Pulmonary artery endothelial cell (primary cell): ENCODE results near the gene RCSD1. TPM values are rescaled to one million over a fixed set of nuclear protein-coding genes. Genes with fewer than 3 reads are reported as not detected.
"Not testable (repeated sequence)": the region's sequence is repeated elsewhere in the genome, so short reads cannot be mapped to it uniquely, and the experiment has no call there.

ENCODE experiments used
- DNase-seq: peaks from one replicate; pipeline ENCODE4 v3.0.0-alpha.2; 2011; ENCODE audit warnings: low read depth, low spot score
- total RNA-seq: library from RNA; depleted of rRNA; stranded (reverse); fragments of >200 nt; gene quantifications from 2 replicates; pipeline ENCODE4 v1.2.3, GENCODE V29; 2014

Gene RCSD1
- total RNA-seq, 1 donor from 2014 or later: 0.07 TPM

DNA sequence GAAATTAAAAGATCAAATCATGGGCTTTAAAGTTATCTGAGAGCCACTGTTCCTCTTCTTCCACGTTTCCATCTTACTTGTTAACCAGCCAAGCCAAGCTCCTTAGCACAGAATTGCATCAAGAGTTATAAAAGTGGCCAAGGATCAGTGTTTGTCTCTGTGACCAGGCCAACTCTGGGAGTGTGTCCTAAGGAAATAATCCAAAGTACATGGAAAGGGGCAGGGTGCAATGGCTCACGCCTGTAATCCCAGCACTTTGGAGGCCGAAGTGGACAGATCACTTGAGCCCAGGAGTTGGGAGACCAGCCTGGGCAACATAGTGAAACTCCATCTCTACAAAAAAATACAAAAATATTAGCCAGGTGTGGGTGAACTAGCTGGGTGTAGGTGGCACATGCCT, 81.8 kb downstream of the RCSD1 start:
- DNase-seq: no peak

- DNase-seq: no peak
Observed at GRCh38 chr1:167713330-167714081, 83.5 kb downstream of the RCSD1 start.

GRCh38 chr1:167714098-167714438, 84.0 kb downstream of the RCSD1 start:
- no peak for DNase-seq

GRCh38 chr1:167714439-167715156, 84.6 kb downstream of the RCSD1 start:
- DNase-seq: peak; percentile 45

- DNase-seq: peak; percentile 74
Observed at GRCh38 chr1:167715157-167715999, 85.3 kb downstream of the RCSD1 start.

GRCh38 chr1:167716000-167716271, 85.9 kb downstream of the RCSD1 start:
- no peak for DNase-seq

DNA sequence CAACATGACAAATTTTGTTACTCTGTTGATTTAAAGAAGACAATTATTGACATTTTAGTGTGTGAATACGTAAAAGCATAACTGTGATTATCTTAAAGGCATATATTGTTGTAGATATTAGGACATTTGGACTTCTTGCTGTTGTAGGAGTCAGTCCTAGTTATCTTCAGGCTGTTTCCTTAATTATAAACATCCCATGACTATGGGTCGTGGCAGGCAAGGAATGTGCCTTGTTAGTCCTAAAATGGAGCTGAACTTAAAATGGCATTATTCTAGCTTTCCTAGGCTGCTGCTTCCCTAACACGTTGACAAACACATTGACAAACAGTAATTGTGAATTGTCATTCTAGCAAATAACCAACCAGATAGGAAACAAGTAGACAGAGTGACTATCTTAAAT, 87.3 kb downstream of the RCSD1 start:
- no peak for DNase-seq

DNA sequence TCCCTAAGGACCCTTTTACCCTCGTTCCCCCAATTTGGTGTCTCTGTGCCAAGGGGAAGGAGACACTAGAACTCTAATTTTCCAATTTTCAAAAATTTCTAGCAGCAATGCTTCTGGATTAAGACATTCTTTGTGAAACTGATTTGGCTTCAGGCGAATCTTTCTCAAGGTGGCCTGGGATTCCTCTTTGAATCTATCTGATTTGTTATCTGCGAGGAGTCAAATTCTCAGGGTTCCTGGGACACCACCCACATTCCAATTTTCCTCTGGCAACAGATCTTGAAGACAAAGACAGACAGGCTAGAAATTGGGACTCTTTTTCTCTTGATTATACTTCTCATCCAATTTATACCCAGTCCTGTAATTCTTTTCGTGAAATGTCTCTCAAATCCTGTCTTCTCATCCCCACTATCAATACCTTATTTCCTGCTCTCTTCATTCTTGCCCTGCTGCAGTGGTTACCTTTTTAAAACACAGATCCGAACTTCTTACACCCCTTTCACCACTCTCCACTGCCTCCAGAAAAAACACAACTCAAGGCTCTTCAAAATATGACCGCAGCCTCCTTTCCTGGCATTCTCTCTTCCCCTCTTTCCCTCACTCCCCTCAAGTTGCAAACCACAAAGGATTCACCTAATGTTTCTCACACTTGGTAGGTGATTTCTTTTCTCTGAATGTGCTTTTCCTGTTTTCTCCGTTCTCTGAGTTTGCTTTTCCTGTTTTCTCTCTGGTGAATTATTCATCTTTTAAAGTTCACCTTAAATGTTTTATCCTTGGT, 89.1 kb downstream of the RCSD1 start:
- DNase-seq: no peak

DNA sequence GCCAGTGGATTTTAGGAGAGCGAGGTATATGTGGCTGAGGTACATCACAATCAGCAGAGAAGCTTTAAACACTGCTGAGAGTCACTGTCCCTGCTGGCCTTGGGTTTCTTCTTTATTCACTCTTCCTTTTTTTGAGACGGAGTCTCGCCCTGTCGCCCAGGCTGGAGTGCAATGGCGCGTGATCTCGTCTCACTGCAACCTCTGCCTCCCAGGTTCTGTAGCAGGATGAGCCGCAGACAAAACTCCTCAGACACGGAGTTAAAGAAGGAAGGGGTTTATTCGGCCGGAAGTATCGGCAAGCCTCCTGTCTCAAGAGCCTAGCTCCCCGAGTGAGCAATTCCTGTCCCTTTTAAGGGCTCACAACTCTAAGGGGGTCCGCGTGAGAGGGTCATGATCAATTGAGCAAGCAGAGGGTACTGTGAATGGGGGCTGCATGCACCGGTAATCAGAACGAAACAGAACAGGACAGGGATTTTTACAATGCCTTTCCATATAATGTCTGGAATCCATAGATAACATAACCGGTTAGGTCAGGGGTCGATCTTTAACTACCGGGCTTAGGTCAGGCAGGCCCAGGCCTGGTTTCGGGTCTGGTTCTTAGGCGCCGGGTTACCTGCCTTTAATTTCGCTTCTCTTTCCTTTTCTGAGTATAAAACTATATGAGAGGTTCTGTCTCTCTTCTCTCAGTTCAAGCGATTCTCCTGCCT, 89.8 kb downstream of the RCSD1 start:
- DNase-seq: not testable (repeated sequence)

DNA sequence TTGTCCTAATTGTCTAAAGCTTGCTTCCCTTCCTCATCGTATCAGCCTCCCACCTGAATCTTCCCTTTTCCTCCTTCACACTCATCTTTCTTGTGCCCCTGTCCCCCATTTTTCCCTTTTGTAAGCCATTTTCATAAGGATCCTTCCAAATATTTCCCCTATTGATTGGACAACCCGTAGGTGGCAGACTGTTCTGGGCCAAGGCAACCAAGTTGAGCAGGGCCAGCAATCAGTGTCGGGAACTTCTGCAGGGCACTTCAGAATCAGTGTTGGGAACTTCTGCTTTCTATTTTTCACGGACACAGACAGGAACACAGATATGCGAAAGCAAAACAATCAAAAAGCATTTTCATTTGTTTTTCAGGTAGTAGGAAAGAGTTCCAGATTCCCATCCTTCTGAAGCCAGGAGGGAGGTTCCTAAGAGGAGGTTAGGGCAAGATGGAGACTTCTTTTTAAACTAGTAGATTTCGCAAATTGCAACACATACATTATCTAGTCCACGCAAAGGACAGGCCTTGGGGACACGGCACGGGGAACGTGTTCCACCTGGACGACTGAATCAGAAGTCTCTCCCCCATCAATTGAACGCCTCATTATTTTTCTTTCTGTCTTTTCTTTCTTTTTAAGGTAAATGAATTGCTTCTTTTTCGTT, 91.1 kb downstream of the RCSD1 start:
- no peak for DNase-seq

- peak; percentile 78 for DNase-seq
Observed at GRCh38 chr1:167721617-167722151, 91.7 kb downstream of the RCSD1 start, which contains the start of gene MPZL1. Gene MPZL1, plus strand, starts transcription at chr1:167721982. Its CDS starts 170 bp downstream, at chr1:167722152.

GRCh38 chr1:167722152-167722869, 92.3 kb downstream of the RCSD1 start:
- no peak for DNase-seq

DNA sequence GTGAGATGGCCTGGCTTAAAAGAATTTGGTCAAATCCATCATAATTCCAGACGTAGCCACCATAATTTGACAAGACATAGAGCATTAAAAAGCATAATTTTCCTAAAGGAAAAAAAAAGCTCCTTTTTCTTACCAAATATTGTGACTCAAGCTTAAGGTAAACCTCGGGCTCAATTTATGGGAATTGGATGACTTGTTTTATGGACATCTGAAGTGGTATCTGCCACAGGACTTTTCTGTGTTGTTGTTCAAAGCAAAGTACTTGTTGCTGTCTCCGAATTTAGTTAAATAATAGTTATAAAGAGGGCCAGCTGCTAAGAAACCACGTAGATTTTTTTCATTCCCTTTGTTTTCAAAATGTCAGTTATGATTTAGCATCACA, 92.8 kb downstream of the RCSD1 start:
- DNase-seq: no peak

DNA sequence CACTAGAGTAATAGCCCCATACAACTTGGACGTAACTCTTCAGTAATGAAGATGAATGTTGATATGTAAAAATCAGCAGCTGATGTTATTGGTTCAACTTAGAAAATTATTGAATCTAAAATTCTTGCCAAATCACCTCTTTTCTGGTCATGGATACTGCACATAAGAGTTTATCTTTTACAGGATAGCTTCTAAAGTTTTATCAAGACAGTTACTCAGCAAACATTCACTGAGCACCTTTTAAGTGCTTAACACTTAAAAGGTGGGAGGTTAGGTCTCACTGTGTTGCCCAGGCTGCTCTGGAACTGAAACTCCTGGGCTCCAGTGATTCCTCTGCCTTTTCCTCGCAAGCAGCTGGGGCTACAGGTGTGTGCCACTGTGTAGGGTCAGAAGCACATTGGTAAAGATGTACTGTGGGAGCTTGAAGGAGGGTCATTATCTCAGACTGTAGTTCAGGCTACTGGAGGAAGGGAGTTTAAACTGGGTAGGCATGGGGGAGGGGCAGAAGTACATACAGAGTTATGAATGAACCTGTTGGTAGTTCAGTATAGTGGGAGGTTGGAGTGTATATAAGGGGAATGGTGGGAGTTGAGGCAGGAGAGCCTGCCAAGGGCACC, 93.8 kb downstream of the RCSD1 start:
- no peak for DNase-seq

DNA sequence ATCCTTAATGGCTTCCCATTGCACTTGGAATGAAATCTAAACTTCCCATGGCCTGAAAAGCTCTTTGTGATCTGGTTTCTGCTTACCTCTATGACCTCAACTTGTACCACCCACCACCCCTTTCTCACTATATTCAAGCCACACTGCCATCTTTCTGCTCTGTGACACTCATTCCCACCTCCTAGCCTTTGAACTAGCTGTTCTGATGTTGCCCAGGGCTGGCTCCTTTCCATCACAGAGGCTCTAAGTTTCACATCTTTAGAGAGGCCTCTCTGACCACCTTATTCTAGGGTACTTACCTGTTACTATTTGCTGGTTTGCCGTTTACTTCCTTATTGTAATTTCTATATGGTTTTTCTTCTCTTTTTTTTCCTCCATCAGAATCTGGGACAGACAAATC, 96.0 kb downstream of the RCSD1 start:
- no peak for DNase-seq

- no peak for DNase-seq
Observed at GRCh38 chr1:167728818-167729410, 98.9 kb downstream of the RCSD1 start.

- DNase-seq: no peak
Observed at GRCh38 chr1:167734227-167734626, 104.2 kb downstream of the RCSD1 start.

- DNase-seq: no peak
Observed at GRCh38 chr1:167734841-167735240, 104.8 kb downstream of the RCSD1 start.

DNA sequence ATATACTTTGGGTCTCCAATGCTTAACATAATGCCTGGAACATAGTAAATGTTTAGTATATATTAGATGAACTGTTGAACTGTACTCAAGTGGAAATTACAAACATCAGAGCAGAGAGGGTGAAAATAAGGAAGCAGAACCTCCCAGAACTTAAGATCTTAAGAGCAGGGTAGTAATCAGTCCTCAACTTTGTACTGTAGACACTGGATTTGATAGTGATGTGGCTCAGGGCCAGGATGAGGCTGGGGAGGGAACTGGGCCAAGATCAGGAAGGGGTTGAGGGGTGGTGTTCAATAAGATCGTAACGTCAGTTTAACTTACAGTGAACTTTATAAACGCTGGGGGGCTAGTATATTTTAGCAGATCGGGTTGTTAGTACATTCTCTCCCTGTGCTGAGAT, 107.1 kb downstream of the RCSD1 start:
- DNase-seq: no peak
